Chondrocyte (in vitro differentiated cells): Measurements from ENCODE around the gene TYMS. TPM values are rescaled to one million over a fixed set of nuclear protein-coding genes. Genes with fewer than 3 reads are reported as not detected.
A peak's percentile ranks its signal among the peaks of the same experiment; 100 is the strongest.

Source experiments
- DNase-seq: peaks from one replicate; pipeline ENCODE4 v3.0.0; 2021; ENCODE audit warnings: mixed read lengths, low spot score
- H3K27ac Mint-ChIP-seq: one replicate; pipeline ENCODE4 v1.8.0; 2021; ENCODE audit warnings: mild to moderate bottlenecking, moderate library complexity, mixed read lengths; ENCODE audit not compliant: unreplicated experiment
- H3K27me3 Mint-ChIP-seq: 2 replicates; pipeline ENCODE4 v1.8.0; 2021; ENCODE audit warnings: low read depth, mixed read lengths
- H3K36me3 Mint-ChIP-seq: 2 replicates; pipeline ENCODE4 v1.8.0; 2021; ENCODE audit warnings: low read depth, mixed read lengths
- H3K4me1 Mint-ChIP-seq: 2 replicates; pipeline ENCODE4 v1.8.0; 2021; ENCODE audit warnings: low read depth, mild to moderate bottlenecking, mixed read lengths
- H3K4me3 Mint-ChIP-seq: one replicate; pipeline ENCODE4 v1.8.0; 2021; ENCODE audit warnings: mild to moderate bottlenecking, moderate library complexity, mixed read lengths; ENCODE audit not compliant: unreplicated experiment
- H3K9me3 Mint-ChIP-seq: 2 replicates; pipeline ENCODE4 v1.8.0; 2021; ENCODE audit warnings: low read depth, mixed read lengths
- CTCF ChIP-seq: fragments of 200-600 bp; sonication (generic); IDR thresholded peaks from 2 replicates; pipeline ENCODE4 v1.5.0; 2021; ENCODE audit warnings: antibody characterized with exemption, mild to moderate bottlenecking, moderate library complexity
- total RNA-seq: library from RNA; stranded (reverse); gene quantifications from 3 replicates; pipeline ENCODE4 v1.2.1, GENCODE V29; 2021

The TYMS gene
- total RNA-seq, 1 donor from 2014 or later: 25.1 TPM

DNA sequence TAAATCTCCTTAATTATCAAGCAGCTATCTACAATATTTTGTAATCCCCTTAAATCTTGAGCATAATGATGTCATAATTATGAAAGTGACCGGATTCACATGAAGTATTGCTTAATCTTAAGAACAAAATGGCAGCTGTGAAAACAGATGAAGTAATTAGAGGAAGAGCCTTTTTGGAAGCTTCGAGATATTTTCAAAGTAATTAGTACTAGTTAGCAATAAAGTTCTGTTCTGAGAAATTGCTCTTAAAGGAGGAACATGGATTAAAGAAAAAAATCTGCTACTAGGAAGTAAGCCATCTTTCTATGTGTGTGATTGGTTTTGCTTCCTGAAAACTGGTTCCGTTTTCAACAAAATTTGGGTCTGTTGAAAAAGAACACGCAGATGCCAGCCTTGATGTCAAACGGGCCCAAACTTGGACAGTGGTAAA is 42.3 kb upstream of the TYMS start:
- Mint-ChIP-seq H3K4me3 (no peak overlapping the region), H3K27ac (no peak overlapping the region), H3K4me1 (no peaks in the 10 kb centered on the region), H3K36me3 (no peaks in the 10 kb centered on the region), H3K9me3 (no peaks in the 10 kb centered on the region), H3K27me3 (no peaks in the 10 kb centered on the region)
- no peak for TF ChIP-seq CTCF
- no peak for DNase-seq

DNA sequence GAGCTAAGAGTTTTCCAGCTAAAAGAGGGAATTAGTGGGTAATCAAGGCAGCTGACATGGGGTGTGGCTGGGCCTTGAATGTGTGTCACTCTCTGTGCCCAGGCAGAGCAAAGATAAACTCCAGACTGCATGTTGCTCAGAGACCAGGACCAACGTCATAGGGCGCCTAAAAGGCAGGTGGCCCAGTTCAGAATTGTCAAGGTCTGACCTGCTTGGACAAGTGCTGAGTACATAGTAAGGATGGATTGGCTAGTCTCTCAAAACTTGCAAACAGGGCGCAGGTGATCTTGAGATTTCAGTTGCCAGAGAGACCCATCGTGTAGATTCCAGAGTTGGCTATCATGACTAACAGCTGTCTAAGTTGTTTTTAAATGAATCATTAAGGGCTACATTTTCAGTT is 41.7 kb upstream of the TYMS start:
- H3K36me3 Mint-ChIP-seq: no peaks in the 10 kb centered on the region
- H3K9me3 Mint-ChIP-seq: no peaks in the 10 kb centered on the region
- H3K4me3 Mint-ChIP-seq: no peak overlapping the region
- no peak for DNase-seq
- H3K27me3 Mint-ChIP-seq: no peaks in the 10 kb centered on the region
- no peak overlapping the region for H3K27ac Mint-ChIP-seq
- no peak for TF ChIP-seq CTCF
- H3K4me1 Mint-ChIP-seq: no peaks in the 10 kb centered on the region

GRCh38 chr18:616380-616995 is 41.0 kb upstream of the TYMS start:
- H3K27ac Mint-ChIP-seq: no peak overlapping the region
- H3K9me3 Mint-ChIP-seq: no peaks in the 10 kb centered on the region
- no peak overlapping the region for H3K4me3 Mint-ChIP-seq
- no peak for DNase-seq
- no peaks in the 10 kb centered on the region for H3K27me3 Mint-ChIP-seq
- H3K36me3 Mint-ChIP-seq: no peaks in the 10 kb centered on the region
- peak; percentile 98 for TF ChIP-seq CTCF
- no peaks in the 10 kb centered on the region for H3K4me1 Mint-ChIP-seq

GRCh38 chr18:617970-618504 is 39.4 kb upstream of the TYMS start:
- Mint-ChIP-seq H3K9me3 (no peaks in the 10 kb centered on the region), H3K4me1 (no peaks in the 10 kb centered on the region)
- no peak for DNase-seq

DNA sequence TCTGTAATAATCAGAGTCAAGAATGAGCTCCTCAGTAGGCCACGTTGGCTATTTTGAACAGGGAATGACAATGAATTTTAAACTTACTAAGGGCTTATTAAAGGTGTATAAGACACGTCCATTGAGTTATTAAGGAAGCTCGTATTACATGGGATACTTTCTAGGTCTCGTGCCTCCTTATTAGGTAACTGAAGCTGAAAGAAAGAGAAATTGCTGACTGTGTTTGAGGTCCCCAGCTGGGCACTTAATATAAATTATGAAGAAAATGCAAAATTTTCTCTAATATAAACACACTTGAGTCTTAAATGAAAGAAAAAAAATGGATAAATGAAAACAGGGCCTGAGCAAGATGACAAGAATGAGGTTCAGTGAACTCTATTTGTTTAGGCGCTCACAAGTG is 38.8 kb upstream of the TYMS start:
- Mint-ChIP-seq H3K36me3 (no peaks in the 10 kb centered on the region), H3K4me1 (no peaks in the 10 kb centered on the region), H3K9me3 (no peaks in the 10 kb centered on the region), H3K27me3 (peaks cover 1% of the 10 kb centered on the region), H3K27ac (no peak overlapping the region), H3K4me3 (no peak overlapping the region)
- no peak for TF ChIP-seq CTCF
- DNase-seq: no peak

More at GRCh38 chr18:617970-618504, 39.4 kb upstream of the TYMS start:
- H3K36me3 Mint-ChIP-seq: no peaks in the 10 kb centered on the region
- H3K27me3 Mint-ChIP-seq: peaks cover 1% of the 10 kb centered on the region
- no peak overlapping the region for H3K27ac Mint-ChIP-seq
- H3K4me3 Mint-ChIP-seq: no peak overlapping the region
- no peak for TF ChIP-seq CTCF
